ENCODE data around the gene ODR4. TPM values are rescaled to one million over a fixed set of nuclear protein-coding genes. Genes with fewer than 3 reads are reported as not detected.

Gene ODR4
- total and polyA plus RNA-seq, 2 donors (not counting 3 experiments of a cell fraction or from before 2014, with no cell fraction given) = 6.0 to 18.6 TPM

DNA sequence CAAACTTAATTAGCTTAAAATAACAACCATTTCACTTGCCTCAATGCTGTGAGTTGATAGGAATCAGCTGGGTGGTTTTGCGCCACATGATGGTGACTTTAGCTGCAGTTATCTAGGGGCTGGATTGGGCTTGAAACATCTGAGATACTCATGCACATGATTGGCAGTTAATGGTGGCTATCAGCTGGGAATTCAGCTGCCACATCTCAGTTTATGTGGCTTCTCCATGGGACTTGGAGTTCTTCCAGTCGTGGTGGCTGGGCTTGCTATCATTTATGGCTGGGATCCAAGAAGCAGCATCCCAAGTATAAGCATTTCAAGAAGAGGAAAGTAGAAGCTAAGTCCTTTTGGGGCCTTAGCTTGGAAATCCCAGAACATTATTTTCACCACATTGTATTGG, 48.9 kb downstream of the ODR4 start:
- H3K4me2 ChIP-seq (ENCODE audit: insufficient read depth, low read length) = no peak overlapping the region
- no peaks in the 10 kb centered on the region for H3K9me1 ChIP-seq (replicated peaks; ENCODE audit: control insufficient read depth, extremely low read depth, insufficient read depth, low read length)
- intact Hi-C loops (cut with micrococcal nuclease) = no loop called here
- no peak overlapping the region for H3K27ac ChIP-seq (ENCODE audit: insufficient read depth, low read depth, low read length)
- DNase-seq (ENCODE audit: low read depth, low spot score) (no peak), FAIRE-seq (no peak)
- H3K79me2 ChIP-seq (ENCODE audit: control insufficient read depth, insufficient read depth, low read length) = no peaks in the 10 kb centered on the region
- no peak overlapping the region for H3K9ac ChIP-seq (replicated peaks; ENCODE audit: extremely low read depth, insufficient read depth, low read length)
- no TSS peak for BruUV-seq (replicated peaks)
- no peaks in the 10 kb centered on the region for H3K4me1 ChIP-seq (ENCODE audit: control insufficient read depth, extremely low read depth, insufficient read depth, low read length)
- no peaks in the 10 kb centered on the region for H3K9me3 ChIP-seq (replicated peaks; ENCODE audit: control insufficient read depth, insufficient read depth, low read length)
- POLR2A ChIA-PET = interaction anchor here (0.6 kb wide), 1 partner anchor 335 kb away, joined by 4 read pairs; no protein-coding TSS in a partner anchor
- H2AFZ ChIP-seq (ENCODE audit: low read depth, low read length) = no peak overlapping the region
- no peak for TF ChIP-seq JUN (IDR thresholded peaks at IDR 0.05; ENCODE audit: borderline replicate concordance, insufficient read depth, insufficient read length, low read depth)
- TF ChIP-seq, protein P1, sequence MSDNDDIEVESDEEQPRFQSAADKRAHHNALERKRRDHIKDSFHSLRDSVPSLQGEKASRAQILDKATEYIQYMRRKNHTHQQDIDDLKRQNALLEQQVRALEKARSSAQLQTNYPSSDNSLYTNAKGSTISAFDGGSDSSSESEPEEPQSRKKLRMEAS (IDR thresholded peaks at IDR 0.05; ENCODE audit: insufficient read depth, insufficient read length) = no peak
- TF ChIP-seq, protein P2, sequence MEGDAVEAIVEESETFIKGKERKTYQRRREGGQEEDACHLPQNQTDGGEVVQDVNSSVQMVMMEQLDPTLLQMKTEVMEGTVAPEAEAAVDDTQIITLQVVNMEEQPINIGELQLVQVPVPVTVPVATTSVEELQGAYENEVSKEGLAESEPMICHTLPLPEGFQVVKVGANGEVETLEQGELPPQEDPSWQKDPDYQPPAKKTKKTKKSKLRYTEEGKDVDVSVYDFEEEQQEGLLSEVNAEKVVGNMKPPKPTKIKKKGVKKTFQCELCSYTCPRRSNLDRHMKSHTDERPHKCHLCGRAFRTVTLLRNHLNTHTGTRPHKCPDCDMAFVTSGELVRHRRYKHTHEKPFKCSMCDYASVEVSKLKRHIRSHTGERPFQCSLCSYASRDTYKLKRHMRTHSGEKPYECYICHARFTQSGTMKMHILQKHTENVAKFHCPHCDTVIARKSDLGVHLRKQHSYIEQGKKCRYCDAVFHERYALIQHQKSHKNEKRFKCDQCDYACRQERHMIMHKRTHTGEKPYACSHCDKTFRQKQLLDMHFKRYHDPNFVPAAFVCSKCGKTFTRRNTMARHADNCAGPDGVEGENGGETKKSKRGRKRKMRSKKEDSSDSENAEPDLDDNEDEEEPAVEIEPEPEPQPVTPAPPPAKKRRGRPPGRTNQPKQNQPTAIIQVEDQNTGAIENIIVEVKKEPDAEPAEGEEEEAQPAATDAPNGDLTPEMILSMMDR (IDR thresholded peaks at IDR 0.05; ENCODE audit: extremely low read depth in 1 of 2, insufficient read depth in 1 of 2, low read depth in 1 of 2, low read length in 2 of 2) = no peak
- TF ChIP-seq GATA2 (IDR thresholded peaks at IDR 0.05; ENCODE audit: insufficient read depth, insufficient read length, low read depth, low read length) = no peak
- TF ChIP-seq POLR2A (IDR thresholded peaks at IDR 0.05; ENCODE audit: low read depth, low read length) = no peak
- no peak for TF ChIP-seq POLR2AphosphoS5 (IDR thresholded peaks at IDR 0.05; ENCODE audit: insufficient read depth, low read depth, low read length)
- no peak for TF ChIP-seq MYC (IDR thresholded peaks at IDR 0.05; ENCODE audit: low read depth, low read length)
- no peak for TF ChIP-seq EZH2 (IDR thresholded peaks at IDR 0.05; ENCODE audit: borderline replicate concordance, low read depth, low read length, severe bottlenecking)
- no peak for TF ChIP-seq FOS (IDR thresholded peaks at IDR 0.05; ENCODE audit: borderline replicate concordance, insufficient read depth, low read length)
- H4K20me1 ChIP-seq (replicated peaks; ENCODE audit: control insufficient read depth, extremely low read depth, insufficient read depth, low read length) = no peaks in the 10 kb centered on the region
- dilution Hi-C loops (cut with MboI; ENCODE audit: extremely low pct_ligation_motif_present, low sequenced_read_pairs) = no loop called here
- peaks cover 2% of the 10 kb centered on the region in 2 experiments for H3K36me3 ChIP-seq (ENCODE audit: control insufficient read depth in 2 of 2, extremely low read depth in 1 of 2, insufficient read depth in 2 of 2, low read length in 2 of 2)
- CTCF ChIA-PET = interaction anchor here (0.7 to 1.0 kb wide), 2 partner anchors 49 to 279 kb away, joined by 3 read pairs; partner anchors contain the start of gene TPR
- H3K4me3 ChIP-seq (replicated peaks in 1 of 3; ENCODE audit: insufficient read depth in 1 of 3, low read depth in 1 of 3, low read length in 3 of 3) = no peak overlapping the region
- H3K27me3 ChIP-seq (ENCODE audit: control insufficient read depth in 2 of 2, insufficient read depth in 2 of 2, low read length in 2 of 2) = no peaks in the 10 kb centered on the region

All from endothelial cell of umbilical vein (primary cell).